Ishikawa (cell line): ENCODE data around the gene MECR.

Source experiments
- CEBPB ChIP-seq: IDR thresholded peaks from 2 replicates; pipeline ENCODE4 v1.6.1; 2012
- CREB1 ChIP-seq: IDR thresholded peaks from 2 replicates; pipeline ENCODE4 v1.6.1; 2012; ENCODE audit warnings: low read depth
- EGR1 ChIP-seq: IDR thresholded peaks from 2 replicates; pipeline ENCODE4 v1.6.1; 2012
- EP300 ChIP-seq: IDR thresholded peaks from 2 replicates; pipeline ENCODE4 v1.6.1; 2012; ENCODE audit warnings: borderline replicate concordance
- FOXM1 ChIP-seq: IDR thresholded peaks from 2 replicates; pipeline ENCODE4 v1.6.1; 2012; ENCODE audit warnings: low read depth, borderline replicate concordance
- NFIC ChIP-seq: IDR thresholded peaks from 2 replicates; pipeline ENCODE4 v1.6.1; 2012
- RAD21 ChIP-seq: IDR thresholded peaks from 2 replicates; pipeline ENCODE4 v1.6.1; 2012; ENCODE audit warnings: low read depth
- TAF1 ChIP-seq: IDR thresholded peaks from 2 replicates; pipeline ENCODE4 v1.6.1; 2012; ENCODE audit warnings: low read depth, mild to moderate bottlenecking
- TCF12 ChIP-seq: IDR thresholded peaks from 2 replicates; pipeline ENCODE4 v1.6.1; 2012; ENCODE audit warnings: low read depth
- TEAD4 ChIP-seq: IDR thresholded peaks from 2 replicates; pipeline ENCODE4 v1.6.1; 2012
- YY1 ChIP-seq: IDR thresholded peaks from 2 replicates; pipeline ENCODE4 v1.6.1; 2012; ENCODE audit warnings: low read depth
- ZBTB7A ChIP-seq: IDR thresholded peaks from 2 replicates; pipeline ENCODE4 v1.6.1; 2012; ENCODE audit warnings: low read depth
- TF ChIP-seq, protein P1 (sequence below): IDR thresholded peaks from 2 replicates; pipeline ENCODE4 v1.6.1; 2012
- TF ChIP-seq, protein P2 (sequence below): IDR thresholded peaks from 2 replicates; pipeline ENCODE4 v1.6.1; 2012
- TF ChIP-seq, protein P3 (sequence below): IDR thresholded peaks from 2 replicates; pipeline ENCODE4 v1.6.1; 2012; ENCODE audit warnings: low read depth, mild to moderate bottlenecking

The MECR gene

DNA sequence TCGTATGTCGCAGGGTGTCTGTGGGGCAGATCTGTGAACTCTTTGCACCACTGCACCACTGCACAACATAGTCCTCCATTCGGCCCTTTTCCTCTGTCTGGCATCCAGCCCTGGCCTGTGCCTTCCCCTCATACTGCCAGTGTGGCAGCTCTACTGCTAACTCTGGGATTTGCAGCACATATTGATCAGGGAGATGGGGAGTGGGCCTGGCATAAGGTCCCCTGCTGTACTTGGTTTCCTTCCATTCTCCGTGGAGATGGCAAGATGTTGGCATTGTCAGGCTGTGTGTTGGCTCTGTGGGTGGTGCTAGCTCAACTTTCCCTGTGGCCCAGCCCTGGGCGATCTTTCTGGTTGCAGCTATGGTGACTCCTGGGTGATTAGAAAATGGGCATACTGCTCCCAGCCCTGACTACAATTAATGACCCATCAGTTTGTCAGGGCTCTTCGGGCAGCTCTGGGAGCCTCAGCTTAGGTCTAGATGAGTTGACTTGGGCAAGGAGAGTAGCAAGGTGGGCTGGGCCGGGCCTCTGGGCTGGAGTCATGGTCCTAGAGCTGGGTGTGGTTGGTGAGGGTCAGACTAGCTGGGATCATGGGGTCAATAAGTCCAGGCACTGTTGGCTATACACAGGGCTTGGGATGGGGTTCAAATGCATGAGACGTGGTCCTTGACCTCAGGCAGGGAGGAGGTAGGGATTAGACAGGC is 17.0 kb upstream of the MECR start:
- TF ChIP-seq RAD21 (no peak), ZBTB7A (no peak), NFIC (no peak), CREB1 (no peak), TCF12 (no peak), YY1 (no peak), EP300 (no peak), TAF1 (no peak), CEBPB (no peak), TEAD4 (no peak), FOXM1 (no peak), EGR1 (no peak)
- TF ChIP-seq, protein P1, sequence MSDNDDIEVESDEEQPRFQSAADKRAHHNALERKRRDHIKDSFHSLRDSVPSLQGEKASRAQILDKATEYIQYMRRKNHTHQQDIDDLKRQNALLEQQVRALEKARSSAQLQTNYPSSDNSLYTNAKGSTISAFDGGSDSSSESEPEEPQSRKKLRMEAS, result no peak
- TF ChIP-seq, protein P2, sequence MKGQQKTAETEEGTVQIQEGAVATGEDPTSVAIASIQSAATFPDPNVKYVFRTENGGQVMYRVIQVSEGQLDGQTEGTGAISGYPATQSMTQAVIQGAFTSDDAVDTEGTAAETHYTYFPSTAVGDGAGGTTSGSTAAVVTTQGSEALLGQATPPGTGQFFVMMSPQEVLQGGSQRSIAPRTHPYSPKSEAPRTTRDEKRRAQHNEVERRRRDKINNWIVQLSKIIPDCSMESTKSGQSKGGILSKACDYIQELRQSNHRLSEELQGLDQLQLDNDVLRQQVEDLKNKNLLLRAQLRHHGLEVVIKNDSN, result no peak
- TF ChIP-seq, protein P3, sequence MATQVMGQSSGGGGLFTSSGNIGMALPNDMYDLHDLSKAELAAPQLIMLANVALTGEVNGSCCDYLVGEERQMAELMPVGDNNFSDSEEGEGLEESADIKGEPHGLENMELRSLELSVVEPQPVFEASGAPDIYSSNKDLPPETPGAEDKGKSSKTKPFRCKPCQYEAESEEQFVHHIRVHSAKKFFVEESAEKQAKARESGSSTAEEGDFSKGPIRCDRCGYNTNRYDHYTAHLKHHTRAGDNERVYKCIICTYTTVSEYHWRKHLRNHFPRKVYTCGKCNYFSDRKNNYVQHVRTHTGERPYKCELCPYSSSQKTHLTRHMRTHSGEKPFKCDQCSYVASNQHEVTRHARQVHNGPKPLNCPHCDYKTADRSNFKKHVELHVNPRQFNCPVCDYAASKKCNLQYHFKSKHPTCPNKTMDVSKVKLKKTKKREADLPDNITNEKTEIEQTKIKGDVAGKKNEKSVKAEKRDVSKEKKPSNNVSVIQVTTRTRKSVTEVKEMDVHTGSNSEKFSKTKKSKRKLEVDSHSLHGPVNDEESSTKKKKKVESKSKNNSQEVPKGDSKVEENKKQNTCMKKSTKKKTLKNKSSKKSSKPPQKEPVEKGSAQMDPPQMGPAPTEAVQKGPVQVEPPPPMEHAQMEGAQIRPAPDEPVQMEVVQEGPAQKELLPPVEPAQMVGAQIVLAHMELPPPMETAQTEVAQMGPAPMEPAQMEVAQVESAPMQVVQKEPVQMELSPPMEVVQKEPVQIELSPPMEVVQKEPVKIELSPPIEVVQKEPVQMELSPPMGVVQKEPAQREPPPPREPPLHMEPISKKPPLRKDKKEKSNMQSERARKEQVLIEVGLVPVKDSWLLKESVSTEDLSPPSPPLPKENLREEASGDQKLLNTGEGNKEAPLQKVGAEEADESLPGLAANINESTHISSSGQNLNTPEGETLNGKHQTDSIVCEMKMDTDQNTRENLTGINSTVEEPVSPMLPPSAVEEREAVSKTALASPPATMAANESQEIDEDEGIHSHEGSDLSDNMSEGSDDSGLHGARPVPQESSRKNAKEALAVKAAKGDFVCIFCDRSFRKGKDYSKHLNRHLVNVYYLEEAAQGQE, result no peak

DNA sequence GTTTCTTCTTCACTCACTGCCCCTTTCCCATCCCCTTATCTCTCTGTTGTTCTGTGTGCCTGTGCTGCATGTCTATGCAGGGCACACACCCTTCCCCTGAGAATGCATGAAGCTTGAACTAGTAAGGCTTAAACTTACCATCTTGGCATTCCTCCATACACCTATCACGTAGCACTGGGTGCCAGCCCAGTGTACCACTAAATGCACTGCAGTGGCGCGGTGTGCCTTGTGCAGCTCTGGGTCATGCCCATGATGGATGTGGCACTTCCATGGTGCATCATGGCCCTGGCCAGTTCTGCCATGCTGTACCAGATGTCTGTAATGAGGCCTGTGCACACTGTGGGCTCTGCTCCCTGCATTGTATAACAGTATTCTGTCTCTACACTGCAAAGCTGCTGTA is 16.3 kb upstream of the MECR start:
- TF ChIP-seq YY1 (no peak), ZBTB7A (no peak), CEBPB (no peak)

DNA sequence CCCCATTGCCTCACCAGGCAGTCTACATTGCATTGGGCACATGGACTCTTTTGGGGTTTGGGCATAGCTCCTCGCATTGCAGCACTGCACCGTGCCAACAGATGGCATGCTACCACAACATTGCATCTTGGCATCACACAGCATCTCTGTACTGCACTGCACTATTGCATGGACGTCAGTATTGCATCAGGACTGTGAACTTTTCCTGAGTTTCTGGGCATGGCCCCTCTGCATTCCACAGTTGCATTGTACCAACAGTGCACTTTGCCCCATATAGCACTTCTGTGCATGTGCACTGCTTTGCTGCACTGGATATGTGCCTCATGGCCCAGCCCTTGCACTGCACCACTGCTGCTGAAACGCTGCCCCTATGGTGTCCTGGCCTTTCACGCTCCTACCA is 15.1 kb upstream of the MECR start:
- no peak for TF ChIP-seq TAF1
- no peak for TF ChIP-seq EP300
- no peak for TF ChIP-seq CREB1
- no peak for TF ChIP-seq EGR1
- no peak for TF ChIP-seq YY1
- no peak for TF ChIP-seq FOXM1
- TF ChIP-seq TEAD4, result 0 out of 2 replicates have a peak, but pooled peaks have one; percentile 4
- TF ChIP-seq CEBPB, result no peak
- peak; percentile 88 for TF ChIP-seq RAD21
- no peak for TF ChIP-seq TCF12
- TF ChIP-seq, protein P1, result no peak
- TF ChIP-seq, protein P2, result no peak
- TF ChIP-seq NFIC, result no peak
- no peak for TF ChIP-seq ZBTB7A
- TF ChIP-seq, protein P3, result no peak

DNA sequence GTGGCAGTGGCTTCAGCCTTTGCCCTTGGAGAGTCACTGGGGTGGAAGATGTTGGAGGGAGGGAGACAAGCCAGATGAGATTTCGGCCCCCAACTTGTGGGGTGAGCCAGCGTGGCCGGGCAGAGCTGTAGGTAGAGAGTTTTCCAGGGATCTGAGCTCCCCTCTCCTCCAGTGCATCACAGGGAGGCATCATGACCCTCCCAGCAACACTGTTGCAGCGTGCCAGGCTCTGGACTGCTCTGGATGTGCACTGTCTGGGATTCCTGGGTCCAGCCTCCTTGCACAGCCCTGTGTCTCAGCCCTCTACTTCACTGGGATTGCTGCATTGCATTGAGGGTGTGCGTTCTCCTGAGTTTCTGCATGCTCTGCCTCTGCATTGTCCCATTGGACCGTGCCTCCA is 14.5 kb upstream of the MECR start:
- no peak for TF ChIP-seq CEBPB
- no peak for TF ChIP-seq TEAD4
- TF ChIP-seq RAD21, result no peak
- no peak for TF ChIP-seq EGR1
- TF ChIP-seq CREB1, result no peak
- no peak for TF ChIP-seq YY1
- TF ChIP-seq TAF1, result no peak
- TF ChIP-seq, protein P1, result no peak
- no peak for TF ChIP-seq ZBTB7A
- TF ChIP-seq, protein P2, result no peak

DNA sequence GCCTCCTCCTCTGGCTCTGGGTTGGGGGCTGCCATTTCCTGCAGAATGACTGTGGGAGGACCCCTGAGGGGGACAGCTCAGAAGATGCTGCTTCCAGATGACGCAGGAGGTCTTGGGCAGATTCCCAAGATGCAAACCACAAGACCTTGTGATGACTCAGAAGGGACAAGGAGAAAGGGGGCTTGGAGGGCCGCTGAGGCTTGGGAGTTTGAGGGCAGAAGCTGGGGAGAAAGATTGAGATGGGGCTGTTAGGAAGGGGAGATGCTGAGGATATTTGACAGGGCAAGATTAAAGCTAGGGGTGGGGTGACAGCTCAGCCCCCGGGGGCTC is 13.1 kb upstream of the MECR start:
- TF ChIP-seq RAD21 (no peak), TAF1 (no peak), FOXM1 (no peak), EP300 (no peak), NFIC (no peak), CREB1 (no peak), TEAD4 (no peak), ZBTB7A (no peak), EGR1 (no peak), TCF12 (no peak), YY1 (no peak)
- TF ChIP-seq, protein P2, result no peak
- TF ChIP-seq, protein P3, result no peak
- TF ChIP-seq, protein P1, result no peak
